Gastroesophageal sphincter (tissue), 3 donors: Measurements from ENCODE around the gene ANXA2.

Source experiments
- EP300 ChIP-seq: sonication (generic); formaldehyde crosslinking; IDR thresholded peaks from one replicate; pipeline ENCODE4 v1.6.1; 2017; ENCODE audit warnings: antibody characterized with exemption, mild to moderate bottlenecking
- POLR2A ChIP-seq, 2 donors: fragments of 450-650 bp; IDR thresholded peaks; one replicate each; pipeline ENCODE4 v1.6.1; 2017; ENCODE audit warnings: antibody characterized with exemption in 2 of 2, mild to moderate bottlenecking in 2 of 2, moderate library complexity in 1 of 2
- POLR2AphosphoS5 ChIP-seq: sonication (generic); formaldehyde crosslinking; IDR thresholded peaks from one replicate; pipeline ENCODE4 v1.6.1; 2017; ENCODE audit warnings: antibody characterized with exemption
- TF ChIP-seq, protein P1 (sequence below), 4 experiments: fragments of 200-600 bp in 2 of 4; fragments of 450-650 bp in 2 of 4; sonication (generic) in 1 of 4; IDR thresholded peaks; one replicate each; pipeline ENCODE4 v1.5.1; 2017 to 2019; ENCODE audit warnings: antibody characterized with exemption in 4 of 4, mild to moderate bottlenecking in 2 of 4, moderate library complexity in 2 of 4

GRCh38 chr15:60386615-60387014, 11.2 kb downstream of the ANXA2 start:
- TF ChIP-seq, protein P1, sequence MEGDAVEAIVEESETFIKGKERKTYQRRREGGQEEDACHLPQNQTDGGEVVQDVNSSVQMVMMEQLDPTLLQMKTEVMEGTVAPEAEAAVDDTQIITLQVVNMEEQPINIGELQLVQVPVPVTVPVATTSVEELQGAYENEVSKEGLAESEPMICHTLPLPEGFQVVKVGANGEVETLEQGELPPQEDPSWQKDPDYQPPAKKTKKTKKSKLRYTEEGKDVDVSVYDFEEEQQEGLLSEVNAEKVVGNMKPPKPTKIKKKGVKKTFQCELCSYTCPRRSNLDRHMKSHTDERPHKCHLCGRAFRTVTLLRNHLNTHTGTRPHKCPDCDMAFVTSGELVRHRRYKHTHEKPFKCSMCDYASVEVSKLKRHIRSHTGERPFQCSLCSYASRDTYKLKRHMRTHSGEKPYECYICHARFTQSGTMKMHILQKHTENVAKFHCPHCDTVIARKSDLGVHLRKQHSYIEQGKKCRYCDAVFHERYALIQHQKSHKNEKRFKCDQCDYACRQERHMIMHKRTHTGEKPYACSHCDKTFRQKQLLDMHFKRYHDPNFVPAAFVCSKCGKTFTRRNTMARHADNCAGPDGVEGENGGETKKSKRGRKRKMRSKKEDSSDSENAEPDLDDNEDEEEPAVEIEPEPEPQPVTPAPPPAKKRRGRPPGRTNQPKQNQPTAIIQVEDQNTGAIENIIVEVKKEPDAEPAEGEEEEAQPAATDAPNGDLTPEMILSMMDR (IDR thresholded peaks at IDR 0.05) = no peak
- TF ChIP-seq EP300 = no peak
- TF ChIP-seq POLR2AphosphoS5 = no peak
- no peak for TF ChIP-seq POLR2A (IDR thresholded peaks at IDR 0.05)
